Measurements from ENCODE around the gene CCNL2. TPM values are rescaled to one million over a fixed set of nuclear protein-coding genes. Genes with fewer than 3 reads are reported as not detected.
"Not testable (repeated sequence)": the region's sequence is repeated elsewhere in the genome, so short reads cannot be mapped to it uniquely, and the experiment has no call there.

Gene CCNL2
- total RNA-seq, 4 donors from 2014 or later = 122 to 249 (median 142) TPM

- peak overlapping the region; percentile 95 for H3K4me3 ChIP-seq (ENCODE audit: low read depth, poor library complexity, severe bottlenecking)
- intact Hi-C loops (cut with DNase I; ENCODE audit: low total_unique reads) = no loop called here
- no peak for DNase-seq (ENCODE audit: low spot score in 2 of 2)
- WGBS, 2 donors = 10 to 11% methylated on average over 40 to 41 of the region's 41 CpGs
- TF ChIP-seq CTCF (IDR thresholded peaks at IDR 0.05) = no peak
- TF ChIP-seq POLR2A (IDR thresholded peaks at IDR 0.05) = no peak
These were observed 8.6 kb upstream of the CCNL2 start for GRCh38 chr1:1407636-1408318.

GRCh38 chr1:1406821-1407635 is 7.9 kb upstream of the CCNL2 start, which contains the start of gene MRPL20:
Gene MRPL20, minus strand, starts transcription at chr1:1407293. Its CDS starts 76 bp downstream, at chr1:1407217.
- intact Hi-C loops (cut with DNase I; ENCODE audit: low total_unique reads) = no loop called here
- WGBS, 2 donors = 1% methylated on average over 61 to 78 of the region's 98 CpGs
- peak; percentile 93 to 99 for DNase-seq (ENCODE audit: low spot score in 2 of 2)
- H3K4me3 ChIP-seq (ENCODE audit: low read depth, poor library complexity, severe bottlenecking) = peak within 1 kb of the TSS; percentile 95
- TF ChIP-seq POLR2A (IDR thresholded peaks at IDR 0.05) = peak in 1 of 2 donors; percentile 11
- no peak for TF ChIP-seq CTCF (IDR thresholded peaks at IDR 0.05)

- TF ChIP-seq CTCF (IDR thresholded peaks at IDR 0.05) (no peak), POLR2A (IDR thresholded peaks at IDR 0.05) (no peak)
- intact Hi-C loops (cut with DNase I; ENCODE audit: low total_unique reads) = no loop called here
- WGBS, 2 donors = 35 to 48% methylated on average over 36 to 43 of the region's 43 CpGs
- no peak for DNase-seq (ENCODE audit: low spot score in 2 of 2)
- peak overlapping the region; percentile 95 for H3K4me3 ChIP-seq (ENCODE audit: low read depth, poor library complexity, severe bottlenecking)
These were observed 7.1 kb upstream of the CCNL2 start for GRCh38 chr1:1406101-1406820.

- 80 to 84% methylated on average over 7 of the region's 7 CpGs for WGBS, 2 donors
- intact Hi-C loops (cut with DNase I; ENCODE audit: low total_unique reads) = no loop called here
- DNase-seq (ENCODE audit: low spot score in 2 of 2) = no peak
- H3K4me3 ChIP-seq (ENCODE audit: low read depth, poor library complexity, severe bottlenecking) = no peak overlapping the region
- no peak for TF ChIP-seq CTCF (IDR thresholded peaks at IDR 0.05)
- TF ChIP-seq POLR2A (IDR thresholded peaks at IDR 0.05) = no peak
These were observed 4.5 kb upstream of the CCNL2 start for GRCh38 chr1:1403653-1404052.

GRCh38 chr1:1402901-1403392 is 3.8 kb upstream of the CCNL2 start:
- H3K4me3 ChIP-seq (ENCODE audit: low read depth, poor library complexity, severe bottlenecking); DNase-seq (ENCODE audit: low spot score in 2 of 2); intact Hi-C loops (cut with DNase I; ENCODE audit: low total_unique reads): not testable (repeated sequence)
- 88 to 91% methylated on average over 9 of the region's 9 CpGs for WGBS, 2 donors

Measured in lower leg skin (tissue), 4 donors.